Kidney (tissue), 14 donors: ENCODE measurements around the gene PPFIBP2. TPM values are rescaled to one million over a fixed set of nuclear protein-coding genes. Genes with fewer than 3 reads are reported as not detected.

Source experiments
- DNase-seq, 5 donors: peaks; one replicate each; pipeline ENCODE4 v3.0.0-alpha.2; 2013 to 2020
- FAIRE-seq: peaks from 2 replicates; lab custom pipeline; 2012; peaks lifted over from hg19 to GRCh38; lab: Jason Lieb, UNC
- H3K27ac ChIP-seq, 2 donors: one replicate each; pipeline ENCODE4 v1.7.0; 2013; ENCODE audit warnings: low read depth in 2 of 2, low read length in 2 of 2, inconsistent platforms in 1 of 2
- H3K27me3 ChIP-seq: one replicate; pipeline ENCODE4 v1.7.1; 2013; ENCODE audit warnings: low read length, inconsistent platforms; ENCODE audit not compliant: control insufficient read depth, insufficient read depth
- H3K36me3 ChIP-seq, 3 donors: one replicate each; pipeline versions ENCODE4 v1.7.0 to v1.7.1; 2013; ENCODE audit warnings: low read length in 3 of 3, control low read depth in 1 of 3, inconsistent platforms in 1 of 3; ENCODE audit not compliant: insufficient read depth in 3 of 3, control insufficient read depth in 2 of 3
- H3K4me1 ChIP-seq, 3 donors: one replicate each; pipeline versions ENCODE4 v1.7.0 to v1.7.1; 2013; ENCODE audit warnings: low read length in 3 of 3, inconsistent platforms in 1 of 3, low read depth in 1 of 3; ENCODE audit not compliant: control insufficient read depth in 2 of 3, insufficient read depth in 2 of 3
- H3K4me3 ChIP-seq, 3 donors: one replicate each; pipeline versions ENCODE4 v1.7.0 to v1.8.1; 2013; ENCODE audit warnings: low read length in 3 of 3, control low read depth in 1 of 3, inconsistent platforms in 1 of 3
- H3K9ac ChIP-seq, 3 donors: one replicate each; pipeline versions ENCODE4 v1.7.0 to v1.7.1; 2013; ENCODE audit warnings: low read length in 3 of 3, control low read depth in 1 of 3, inconsistent platforms in 1 of 3
- H3K9me3 ChIP-seq, 3 donors: one replicate each; pipeline versions ENCODE4 v1.7.0 to v1.7.1; 2013; ENCODE audit warnings: low read length in 3 of 3, control low read depth in 1 of 3, inconsistent platforms in 1 of 3; ENCODE audit not compliant: control insufficient read depth in 2 of 3, insufficient read depth in 1 of 3
- intact Hi-C: fragments of 100-400 bp; cut with DNase I; formaldehyde crosslinking; loops from one replicate; pipeline ENCODE4 v1.11.1; 2022
- polyA plus RNA-seq: library from polyadenylated mRNA; stranded (reverse); fragments of 350-450 nt; fragmentation: Illumina TruSeq; extraction: RNeasy Lipid Tissue Mini Kit (QIAGEN cat#74804); gene quantifications from one replicate; pipeline ENCODE4 v1.2.3, GENCODE V29; 2014; ENCODE audit warnings: low read depth, low replicate concordance; ENCODE audit not compliant: insufficient read depth
- total RNA-seq: library from RNA; stranded (reverse); fragmentation: NEBNext Ultra II Directional; extraction: Animal tissue kit (Norgen Biotek cat#: 25700); gene quantifications from one replicate; pipeline ENCODE4 v1.2.1, GENCODE V29; 2021
- TF ChIP-seq, protein P1 (sequence below): IDR thresholded peaks from 3 replicates; pipeline ENCODE4 v1.5.1; 2012; ENCODE audit warnings: mild to moderate bottlenecking, moderate library complexity, borderline replicate concordance; ENCODE audit not compliant: insufficient read depth; ENCODE audit errors: extremely low read depth
- donor health status: control.
- donor health status: control.
- donor health status: control.
- donor health status: control.
- donor health status: control.
- donor health status: DM: yes; HTN: yes; CAD: no.
- donor health status: Normal renal cell carcinoma (clear cell type).

The PPFIBP2 gene
- total and polyA plus RNA-seq, 2 donors from 2014 or later, result 31.6 to 44.4 TPM

DNA sequence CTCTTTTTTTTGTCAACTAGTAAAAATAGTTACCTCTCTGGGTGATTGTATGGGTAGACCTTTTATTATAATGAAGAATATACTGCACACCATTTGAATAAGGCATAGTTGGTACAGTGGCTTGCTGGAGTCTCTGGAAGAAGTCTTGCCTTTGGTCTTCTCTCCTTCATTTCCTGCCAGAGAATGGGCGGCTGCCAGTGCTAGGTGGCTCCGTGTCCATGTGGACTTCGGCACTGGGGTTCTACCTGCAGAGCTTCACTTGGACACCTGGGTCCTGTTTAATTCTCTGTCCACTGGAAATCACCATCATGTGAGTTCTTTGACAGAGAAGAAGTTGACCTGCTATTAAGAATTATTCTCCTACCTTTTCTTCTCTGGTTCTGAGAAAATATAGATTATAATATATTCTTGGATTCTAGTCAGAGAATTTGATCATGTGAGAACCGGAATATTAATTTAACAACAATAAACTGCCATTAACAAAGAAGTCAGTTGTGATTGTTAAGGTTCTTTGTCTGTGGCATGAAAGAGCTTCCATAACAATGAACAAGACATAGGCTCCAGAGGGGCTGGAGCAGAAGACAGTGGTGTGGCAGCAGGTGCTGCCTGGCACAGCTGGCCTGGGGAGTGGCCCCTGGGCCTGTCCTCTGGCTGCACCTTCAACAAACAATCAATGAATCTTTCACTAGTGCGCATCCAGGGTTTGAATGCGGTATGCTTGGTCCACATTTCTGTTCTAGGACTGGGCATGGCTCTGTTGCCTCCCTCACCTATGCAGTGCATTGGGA is 77.5 kb downstream of the PPFIBP2 start:
- H3K27ac ChIP-seq, result no peak overlapping the region
- intact Hi-C loops, result no loop called here
- TF ChIP-seq, protein P1, sequence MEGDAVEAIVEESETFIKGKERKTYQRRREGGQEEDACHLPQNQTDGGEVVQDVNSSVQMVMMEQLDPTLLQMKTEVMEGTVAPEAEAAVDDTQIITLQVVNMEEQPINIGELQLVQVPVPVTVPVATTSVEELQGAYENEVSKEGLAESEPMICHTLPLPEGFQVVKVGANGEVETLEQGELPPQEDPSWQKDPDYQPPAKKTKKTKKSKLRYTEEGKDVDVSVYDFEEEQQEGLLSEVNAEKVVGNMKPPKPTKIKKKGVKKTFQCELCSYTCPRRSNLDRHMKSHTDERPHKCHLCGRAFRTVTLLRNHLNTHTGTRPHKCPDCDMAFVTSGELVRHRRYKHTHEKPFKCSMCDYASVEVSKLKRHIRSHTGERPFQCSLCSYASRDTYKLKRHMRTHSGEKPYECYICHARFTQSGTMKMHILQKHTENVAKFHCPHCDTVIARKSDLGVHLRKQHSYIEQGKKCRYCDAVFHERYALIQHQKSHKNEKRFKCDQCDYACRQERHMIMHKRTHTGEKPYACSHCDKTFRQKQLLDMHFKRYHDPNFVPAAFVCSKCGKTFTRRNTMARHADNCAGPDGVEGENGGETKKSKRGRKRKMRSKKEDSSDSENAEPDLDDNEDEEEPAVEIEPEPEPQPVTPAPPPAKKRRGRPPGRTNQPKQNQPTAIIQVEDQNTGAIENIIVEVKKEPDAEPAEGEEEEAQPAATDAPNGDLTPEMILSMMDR, result no peak
- H3K4me3 ChIP-seq, result no peak overlapping the region
- no peaks in the 10 kb centered on the region for H3K36me3 ChIP-seq
- DNase-seq, result no peak
- no peaks in the 10 kb centered on the region for H3K9me3 ChIP-seq
- no peak for FAIRE-seq
- H3K4me1 ChIP-seq, result peaks cover 0 to 3% (median 2%) of the 10 kb centered on the region in 3 donors
- no peak overlapping the region for H3K9ac ChIP-seq
- no peaks in the 10 kb centered on the region for H3K27me3 ChIP-seq

DNA sequence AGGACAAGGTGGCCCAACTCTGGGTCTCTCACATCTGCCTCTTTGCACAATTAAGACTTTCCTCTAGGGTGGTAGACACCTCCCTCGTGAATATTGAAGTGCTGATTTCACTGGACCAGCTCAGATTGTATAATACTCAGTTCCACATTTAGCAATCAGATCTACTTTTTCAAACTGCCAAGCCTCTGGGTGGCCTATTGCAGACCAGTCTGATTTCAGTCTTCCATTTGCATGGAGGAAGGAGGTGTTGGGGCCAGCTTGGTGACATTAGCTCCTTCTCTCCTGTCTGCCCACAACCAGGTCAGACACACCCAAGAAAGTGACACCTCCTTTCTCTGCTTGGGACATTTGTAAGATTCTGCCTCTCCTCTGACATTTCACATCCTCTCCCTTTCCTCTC is 78.2 kb downstream of the PPFIBP2 start:
- H3K9me3 ChIP-seq, result no peaks in the 10 kb centered on the region
- intact Hi-C loops, result no loop called here
- no peaks in the 10 kb centered on the region for H3K36me3 ChIP-seq
- no peaks in the 10 kb centered on the region for H3K27me3 ChIP-seq
- no peak overlapping the region for H3K4me3 ChIP-seq
- H3K4me1 ChIP-seq, result peaks cover 1 to 7% (median 3%) of the 10 kb centered on the region in 3 donors
- no peak for FAIRE-seq
- TF ChIP-seq, protein P1, result no peak
- no peak overlapping the region for H3K27ac ChIP-seq
- no peak for DNase-seq
- no peak overlapping the region for H3K9ac ChIP-seq

DNA sequence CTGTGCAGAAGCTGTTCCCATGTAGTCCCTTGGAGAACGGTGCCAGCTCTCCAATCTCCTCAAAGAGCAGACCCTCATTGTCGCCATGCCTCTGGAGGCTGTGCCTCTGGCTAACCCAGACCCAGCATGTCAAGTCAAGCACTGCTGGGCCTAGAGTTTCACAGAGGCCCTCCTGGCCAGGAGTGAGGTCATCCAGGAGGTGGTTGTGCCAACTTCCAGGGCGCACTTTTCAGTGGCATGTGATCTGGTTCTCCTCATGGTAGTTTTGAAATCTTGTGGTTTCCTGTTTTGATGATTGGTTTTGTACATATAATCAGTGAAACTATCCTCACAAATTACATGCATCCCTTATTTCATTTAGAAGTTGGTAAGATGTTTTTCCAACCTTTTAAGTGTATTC is 78.9 kb downstream of the PPFIBP2 start:
- Histone ChIP-seq H3K9ac (no peak overlapping the region), H3K4me3 (no peak overlapping the region), H3K27me3 (no peaks in the 10 kb centered on the region), H3K27ac (no peak overlapping the region), H3K4me1 (peaks cover 8 to 10% (median 9%) of the 10 kb centered on the region in 3 donors), H3K36me3 (no peaks in the 10 kb centered on the region), H3K9me3 (no peaks in the 10 kb centered on the region)
- DNase-seq (no peak), FAIRE-seq (no peak)
- TF ChIP-seq, protein P1, result no peak
- intact Hi-C loops, result no loop called here
